ENCODE data around the gene ARHGEF3. TPM values are rescaled to one million over a fixed set of nuclear protein-coding genes. Genes with fewer than 3 reads are reported as not detected.

The ARHGEF3 gene
- total RNA-seq, 1 experiment from 2014 or later: 4.4 TPM

DNA sequence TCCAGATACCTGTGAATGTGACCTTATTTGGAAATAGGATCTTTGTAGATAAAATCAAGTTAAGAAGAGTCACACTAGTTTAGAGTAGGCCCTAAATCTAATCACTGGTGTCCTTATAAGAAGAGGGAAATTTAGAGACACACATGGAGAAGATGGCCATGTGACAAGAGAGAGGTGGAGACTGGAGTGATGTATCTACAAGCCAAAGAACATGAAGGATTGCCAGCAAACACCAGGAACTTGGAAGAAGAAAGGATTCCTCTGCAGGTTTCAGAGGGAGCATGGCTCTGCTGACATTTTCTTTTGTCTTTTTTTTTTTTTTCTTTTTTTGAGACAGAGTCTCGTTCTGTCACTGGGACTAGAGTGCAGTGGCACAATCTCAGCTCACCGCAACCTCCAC lies 20.8 kb downstream of the ARHGEF3 start:
- no peak overlapping the region for H2BK15ac ChIP-seq (ENCODE audit: low read depth, low read length)
- no peak overlapping the region for H3T11ph ChIP-seq (ENCODE audit: low read length)
- no peak overlapping the region for H3K4me2 ChIP-seq (ENCODE audit: insufficient read depth, insufficient read length, low read length)
- no peak overlapping the region for H2AK5ac ChIP-seq (ENCODE audit: insufficient read length, low read length)
- DNase-seq: no peak
- no peaks in the 10 kb centered on the region for H3K79me2 ChIP-seq (ENCODE audit: insufficient read depth, low read length)
- H3K4me1 ChIP-seq (ENCODE audit: insufficient read depth, low read length): no peaks in the 10 kb centered on the region
- no peaks in the 10 kb centered on the region for H3K9me3 ChIP-seq (ENCODE audit: control insufficient read depth, low read depth, low read length)
- no peaks in the 10 kb centered on the region for H3K9me3 Mint-ChIP-seq
- no peak overlapping the region for H3K18ac ChIP-seq (ENCODE audit: insufficient read length, low read depth, low read length)
- H2BK120ac ChIP-seq (ENCODE audit: low read depth, low read length, poor library complexity, severe bottlenecking): no peak overlapping the region
- WGBS (ENCODE audit: extremely low coverage, insufficient read length, low lambda C conversion rate): no CpG with 5 or more reads among the region's 2 CpGs
- H3K56ac ChIP-seq (ENCODE audit: insufficient read length, low read depth, low read length): no peak overlapping the region
- H3K4ac ChIP-seq (ENCODE audit: low read depth, low read length): no peak overlapping the region
- no peak overlapping the region for H3K14ac ChIP-seq (ENCODE audit: insufficient read depth, low read length)
- no peak overlapping the region for H4K8ac ChIP-seq (replicated peaks; ENCODE audit: insufficient read length, low read depth, low read length)
- no peaks in the 10 kb centered on the region for H3K27me3 Mint-ChIP-seq (ENCODE audit: low read depth)
- H2AFZ ChIP-seq (ENCODE audit: low read length): no peak overlapping the region
- H3K27ac Mint-ChIP-seq: no peak overlapping the region
- peaks cover 12 to 14% of the 10 kb centered on the region in 2 experiments for H3K4me1 Mint-ChIP-seq
- no peaks in the 10 kb centered on the region; the same call in 1 of the 2 replicates for H3K27me3 ChIP-seq (ENCODE audit: insufficient read depth, low read length)
- no peak overlapping the region for H2BK12ac ChIP-seq (ENCODE audit: insufficient read length, low read depth, low read length)
- H3K27ac ChIP-seq (ENCODE audit: insufficient read length, low read depth, low read length): no peak overlapping the region
- H3K9ac ChIP-seq (ENCODE audit: extremely low read depth, insufficient read length, low read length): no peak overlapping the region
- H3K4me3 Mint-ChIP-seq: no peak overlapping the region
- H4K5ac ChIP-seq (ENCODE audit: insufficient read length, low read depth, low read length): no peak overlapping the region
- H4K20me1 ChIP-seq (ENCODE audit: control insufficient read depth, insufficient read depth, insufficient read length): no peaks in the 10 kb centered on the region
- H2BK20ac ChIP-seq (ENCODE audit: low read depth, low read length, poor library complexity, severe bottlenecking): no peak overlapping the region
- no peak overlapping the region for H3K23ac ChIP-seq (ENCODE audit: insufficient read length, low read depth, low read length)
- H3K23me2 ChIP-seq (ENCODE audit: insufficient read length, low read depth, low read length, poor library complexity, severe bottlenecking): no peaks in the 10 kb centered on the region
- TF ChIP-seq, protein P1, sequence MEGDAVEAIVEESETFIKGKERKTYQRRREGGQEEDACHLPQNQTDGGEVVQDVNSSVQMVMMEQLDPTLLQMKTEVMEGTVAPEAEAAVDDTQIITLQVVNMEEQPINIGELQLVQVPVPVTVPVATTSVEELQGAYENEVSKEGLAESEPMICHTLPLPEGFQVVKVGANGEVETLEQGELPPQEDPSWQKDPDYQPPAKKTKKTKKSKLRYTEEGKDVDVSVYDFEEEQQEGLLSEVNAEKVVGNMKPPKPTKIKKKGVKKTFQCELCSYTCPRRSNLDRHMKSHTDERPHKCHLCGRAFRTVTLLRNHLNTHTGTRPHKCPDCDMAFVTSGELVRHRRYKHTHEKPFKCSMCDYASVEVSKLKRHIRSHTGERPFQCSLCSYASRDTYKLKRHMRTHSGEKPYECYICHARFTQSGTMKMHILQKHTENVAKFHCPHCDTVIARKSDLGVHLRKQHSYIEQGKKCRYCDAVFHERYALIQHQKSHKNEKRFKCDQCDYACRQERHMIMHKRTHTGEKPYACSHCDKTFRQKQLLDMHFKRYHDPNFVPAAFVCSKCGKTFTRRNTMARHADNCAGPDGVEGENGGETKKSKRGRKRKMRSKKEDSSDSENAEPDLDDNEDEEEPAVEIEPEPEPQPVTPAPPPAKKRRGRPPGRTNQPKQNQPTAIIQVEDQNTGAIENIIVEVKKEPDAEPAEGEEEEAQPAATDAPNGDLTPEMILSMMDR (conservative IDR thresholded peaks at IDR 0.05): no peak
- H3K79me1 ChIP-seq (ENCODE audit: insufficient read depth, low read depth, low read length, poor library complexity, severe bottlenecking): no peaks in the 10 kb centered on the region
- no peak overlapping the region for H2BK5ac ChIP-seq (ENCODE audit: insufficient read length, low read length)
- H3K36me3 Mint-ChIP-seq (ENCODE audit: insufficient read depth in 1 of 3, low read depth in 3 of 3): no peaks in the 10 kb centered on the region
- no peak overlapping the region for H4K91ac ChIP-seq (ENCODE audit: insufficient read length, low read depth, low read length)
